Measurements from ENCODE around the gene TMEM238L. TPM values are rescaled to one million over a fixed set of nuclear protein-coding genes. Genes with fewer than 3 reads are reported as not detected.

TMEM238L gene
- total RNA-seq, 1 donor from 2014 or later, result not detected

DNA sequence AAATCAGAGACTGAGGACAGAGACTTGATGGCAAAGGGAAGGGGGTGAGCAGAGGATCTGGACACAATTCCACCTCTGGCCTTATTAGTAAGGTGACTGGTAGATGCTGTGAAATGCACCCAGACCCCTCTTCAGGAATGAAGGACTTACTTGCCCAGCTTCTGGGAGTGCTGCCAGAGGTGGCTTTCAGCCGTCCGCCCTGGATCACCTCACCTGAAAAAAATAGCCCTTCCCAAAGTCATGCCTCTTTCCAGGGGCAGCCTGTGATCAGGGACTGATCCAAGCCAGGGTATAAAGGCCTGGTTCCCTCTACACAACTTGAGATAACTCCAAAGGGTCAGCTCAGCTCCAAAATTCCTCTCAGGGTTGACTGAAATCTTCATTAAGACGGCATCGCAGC is 53.7 kb downstream of the TMEM238L start:
- no peak overlapping the region for H3K27ac Mint-ChIP-seq (ENCODE audit: unreplicated experiment)
- H3K27me3 Mint-ChIP-seq (ENCODE audit: low read depth), result peaks cover 22% of the 10 kb centered on the region
- no peaks in the 10 kb centered on the region for H3K36me3 Mint-ChIP-seq (ENCODE audit: low read depth)
- no peaks in the 10 kb centered on the region for H3K4me1 Mint-ChIP-seq (ENCODE audit: low read depth)
- H3K9me3 Mint-ChIP-seq (ENCODE audit: low read depth), result no peaks in the 10 kb centered on the region
- no peak overlapping the region for H3K4me3 Mint-ChIP-seq (ENCODE audit: unreplicated experiment)
- no peak for TF ChIP-seq CTCF (IDR thresholded peaks at IDR 0.05)
- no peak for DNase-seq (ENCODE audit: low spot score)

DNA sequence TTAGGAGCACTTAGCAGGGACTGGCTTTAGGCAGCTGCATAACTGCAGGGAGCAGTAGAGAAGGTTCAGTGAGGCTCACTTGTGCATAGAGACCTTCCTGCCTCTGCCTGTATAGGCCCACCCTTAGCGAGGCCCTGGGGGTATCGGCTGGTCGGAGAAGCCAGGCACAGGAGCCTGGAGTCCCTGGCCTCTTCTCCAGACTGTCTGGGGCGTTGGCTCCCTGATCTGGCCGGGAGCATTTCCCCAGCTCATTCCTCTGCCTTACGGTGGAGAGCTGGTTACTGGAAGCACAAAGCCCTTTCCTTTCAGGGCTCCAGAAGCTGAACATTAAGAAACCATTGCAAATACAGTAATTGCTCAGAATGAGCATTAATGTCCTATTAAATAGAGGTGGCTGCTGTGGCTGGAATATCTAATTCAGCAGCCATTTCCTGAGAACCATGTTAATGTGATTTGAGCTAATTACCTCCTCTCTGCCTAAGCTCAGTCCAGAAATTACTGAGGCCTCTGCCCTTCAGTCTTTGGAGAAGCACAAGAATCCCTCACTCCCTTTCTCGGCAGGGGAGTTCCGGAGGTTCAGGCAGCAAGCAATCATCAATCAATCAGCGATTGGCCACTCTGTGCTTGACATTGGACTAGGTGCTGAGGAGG is 55.2 kb downstream of the TMEM238L start:
- H3K4me1 Mint-ChIP-seq (ENCODE audit: low read depth), result peaks cover 6% of the 10 kb centered on the region
- no peak for DNase-seq (ENCODE audit: low spot score)
- no peak overlapping the region for H3K27ac Mint-ChIP-seq (ENCODE audit: unreplicated experiment)
- no peaks in the 10 kb centered on the region for H3K36me3 Mint-ChIP-seq (ENCODE audit: low read depth)
- no peaks in the 10 kb centered on the region for H3K9me3 Mint-ChIP-seq (ENCODE audit: low read depth)
- no peak overlapping the region for H3K4me3 Mint-ChIP-seq (ENCODE audit: unreplicated experiment)
- no peak for TF ChIP-seq CTCF (IDR thresholded peaks at IDR 0.05)
- peaks cover 16% of the 10 kb centered on the region for H3K27me3 Mint-ChIP-seq (ENCODE audit: low read depth)

GRCh38 chr17:10745231-10745630 is 58.7 kb downstream of the TMEM238L start:
- Mint-ChIP-seq H3K9me3 (ENCODE audit: low read depth) (no peaks in the 10 kb centered on the region), H3K27me3 (ENCODE audit: low read depth) (peaks cover 9% of the 10 kb centered on the region), H3K27ac (ENCODE audit: unreplicated experiment) (no peak overlapping the region), H3K4me3 (ENCODE audit: unreplicated experiment) (no peak overlapping the region), H3K36me3 (ENCODE audit: low read depth) (no peaks in the 10 kb centered on the region), H3K4me1 (ENCODE audit: low read depth) (peaks cover 6% of the 10 kb centered on the region)
- no peak for DNase-seq (ENCODE audit: low spot score)
- TF ChIP-seq CTCF (IDR thresholded peaks at IDR 0.05), result no peak

Other genes starting within 250 kb of the TMEM238L start
- 3.0 to 3.5 TPM (median 3.2 TPM) in 3 replicates for gene MYH3, start 146.8 kb downstream of the TMEM238L start, total RNA-seq
- gene SCO1, start 106.6 kb downstream of the TMEM238L start, total RNA-seq, result 29.2 to 31.2 TPM (median 30.2 TPM) in 3 replicates
- 8.2 to 14.5 TPM (median 13.4 TPM) in 3 replicates for gene ADPRM, start 106.5 kb downstream of the TMEM238L start, total RNA-seq
- gene TMEM220, start 74.1 kb downstream of the TMEM238L start, total RNA-seq, result 4.4 to 7.9 TPM (median 7.6 TPM) in 3 replicates
- not detected in 3 replicates for gene PIRT, start 34.0 kb upstream of the TMEM238L start, total RNA-seq